ENCODE results near the gene NEMP1. TPM values are rescaled to one million over a fixed set of nuclear protein-coding genes. Genes with fewer than 3 reads are reported as not detected.
"Not testable (repeated sequence)": the region's sequence is repeated elsewhere in the genome, so short reads cannot be mapped to it uniquely, and the experiment has no call there.

Gene NEMP1
- total and polyA plus RNA-seq, 2 experiments from 2014 or later: 5.9 to 7.6 TPM

GRCh38 chr12:57055824-57056223 lies 22.8 kb downstream of the NEMP1 start:
- H3K4me2 ChIP-seq (ENCODE audit: unreplicated experiment): no peak overlapping the region
- H2AFZ ChIP-seq: no peak overlapping the region
- no peak overlapping the region for H3K9ac ChIP-seq
- H3K4me1 ChIP-seq (ENCODE audit: insufficient read depth): no peaks in the 10 kb centered on the region
- H3K36me3 ChIP-seq (ENCODE audit: low read depth): peaks cover 13% of the 10 kb centered on the region
- peak; percentile 27 for DNase-seq
- no peaks in the 10 kb centered on the region for H3F3A ChIP-seq (ENCODE audit: insufficient read depth)
- WGBS, 2 experiments (ENCODE audit: low coverage in 1 of 2, low lambda C conversion rate in 2 of 2, missing lambda C conversion rate in 2 of 2): 36 to 49% methylated on average over 3 of the region's 3 CpGs
- TF ChIP-seq EZH2phosphoT487 (IDR thresholded peaks at IDR 0.05; ENCODE audit: insufficient read depth, low read depth): no peak
- TF ChIP-seq EZH2 (IDR thresholded peaks at IDR 0.05; ENCODE audit: insufficient read depth, poor library complexity, severe bottlenecking): no peak
- no peaks in the 10 kb centered on the region for H4K20me1 ChIP-seq (ENCODE audit: insufficient read depth)
- no peaks in the 10 kb centered on the region for H3K79me2 ChIP-seq (ENCODE audit: insufficient read depth)
- H3K9me3 ChIP-seq (ENCODE audit: low read depth): no peaks in the 10 kb centered on the region
- H3K27me3 ChIP-seq (replicated peaks; ENCODE audit: insufficient read depth): no peaks in the 10 kb centered on the region
- H3K4me3 ChIP-seq: no peak overlapping the region
- no peak overlapping the region for H3K27ac ChIP-seq
- in situ Hi-C loops (cut with MboI): no loop called here
- no peaks in the 10 kb centered on the region for H3K9me2 ChIP-seq (ENCODE audit: insufficient read depth)

- H3K27ac ChIP-seq; H3K9me2 ChIP-seq (ENCODE audit: insufficient read depth); H3F3A ChIP-seq (ENCODE audit: insufficient read depth); H3K9ac ChIP-seq; DNase-seq; H3K4me2 ChIP-seq (ENCODE audit: unreplicated experiment); H3K4me3 ChIP-seq; H3K79me2 ChIP-seq (ENCODE audit: insufficient read depth); H2AFZ ChIP-seq; H3K27me3 ChIP-seq (replicated peaks; ENCODE audit: insufficient read depth); H4K20me1 ChIP-seq (ENCODE audit: insufficient read depth); H3K36me3 ChIP-seq (ENCODE audit: low read depth); in situ Hi-C loops (cut with MboI); H3K9me3 ChIP-seq (ENCODE audit: low read depth); H3K4me1 ChIP-seq (ENCODE audit: insufficient read depth): not testable (repeated sequence)
- 94 to 95% methylated on average over 4 of the region's 4 CpGs for WGBS, 2 experiments (ENCODE audit: low coverage in 1 of 2, low lambda C conversion rate in 2 of 2, missing lambda C conversion rate in 2 of 2)
These were observed 24.7 kb downstream of the NEMP1 start for GRCh38 chr12:57053901-57054300.

GRCh38 chr12:57053146-57053545 lies 25.4 kb downstream of the NEMP1 start:
- H3K79me2 ChIP-seq (ENCODE audit: insufficient read depth); H3K9me2 ChIP-seq (ENCODE audit: insufficient read depth); H3K4me2 ChIP-seq (ENCODE audit: unreplicated experiment); H3K4me1 ChIP-seq (ENCODE audit: insufficient read depth); H3K9ac ChIP-seq; H3F3A ChIP-seq (ENCODE audit: insufficient read depth); H3K27me3 ChIP-seq (replicated peaks; ENCODE audit: insufficient read depth); in situ Hi-C loops (cut with MboI); H3K27ac ChIP-seq; H2AFZ ChIP-seq; H3K36me3 ChIP-seq (ENCODE audit: low read depth); H4K20me1 ChIP-seq (ENCODE audit: insufficient read depth); H3K4me3 ChIP-seq; H3K9me3 ChIP-seq (ENCODE audit: low read depth); DNase-seq: not testable (repeated sequence)
- 85 to 98% methylated on average over 4 of the region's 4 CpGs for WGBS, 2 experiments (ENCODE audit: low coverage in 1 of 2, low lambda C conversion rate in 2 of 2, missing lambda C conversion rate in 2 of 2)

DNA sequence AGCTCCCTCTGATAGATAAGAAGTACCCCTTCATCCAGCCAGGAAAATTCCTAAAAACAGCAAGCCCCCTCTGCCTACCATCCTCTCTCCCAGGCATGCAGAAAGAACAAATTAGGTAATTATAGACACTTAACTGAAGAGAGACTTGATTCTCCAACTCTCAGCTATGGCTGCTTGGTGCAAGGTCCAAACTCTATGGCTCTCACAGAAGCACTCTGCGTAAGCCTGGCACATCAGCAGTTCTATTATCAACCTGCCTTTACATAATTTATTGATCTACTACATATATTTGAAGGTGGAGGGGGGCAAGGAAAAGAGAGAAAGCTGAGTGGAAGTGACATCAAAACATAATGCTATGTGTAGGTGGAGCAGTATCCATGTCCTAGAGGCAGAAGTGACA lies 27.6 kb downstream of the NEMP1 start:
- H3K9me3 ChIP-seq (ENCODE audit: low read depth): no peaks in the 10 kb centered on the region
- H4K20me1 ChIP-seq (ENCODE audit: insufficient read depth): no peaks in the 10 kb centered on the region
- no peaks in the 10 kb centered on the region for H3K79me2 ChIP-seq (ENCODE audit: insufficient read depth)
- WGBS, 2 experiments (ENCODE audit: low coverage in 1 of 2, low lambda C conversion rate in 2 of 2, missing lambda C conversion rate in 2 of 2): 93 to 100% methylated on average over 1 of the region's 1 CpG
- DNase-seq: no peak
- in situ Hi-C loops (cut with MboI): no loop called here
- H3F3A ChIP-seq (ENCODE audit: insufficient read depth): no peaks in the 10 kb centered on the region
- no peak overlapping the region for H2AFZ ChIP-seq
- no peaks in the 10 kb centered on the region for H3K9me2 ChIP-seq (ENCODE audit: insufficient read depth)
- TF ChIP-seq EZH2 (IDR thresholded peaks at IDR 0.05; ENCODE audit: insufficient read depth, poor library complexity, severe bottlenecking): no peak
- no peak for TF ChIP-seq EZH2phosphoT487 (IDR thresholded peaks at IDR 0.05; ENCODE audit: insufficient read depth, low read depth)
- 0 out of 2 replicates have a peak, but pooled peaks cover 4% of the 10 kb centered on the region for H3K27me3 ChIP-seq (replicated peaks; ENCODE audit: insufficient read depth)
- H3K27ac ChIP-seq: no peak overlapping the region
- H3K4me3 ChIP-seq: no peak overlapping the region
- H3K9ac ChIP-seq: no peak overlapping the region
- no peak overlapping the region for H3K4me2 ChIP-seq (ENCODE audit: unreplicated experiment)
- 0 out of 2 replicates have a peak, but pooled peaks cover 7% of the 10 kb centered on the region for H3K4me1 ChIP-seq (ENCODE audit: insufficient read depth)
- H3K36me3 ChIP-seq (ENCODE audit: low read depth): no peaks in the 10 kb centered on the region

DNA sequence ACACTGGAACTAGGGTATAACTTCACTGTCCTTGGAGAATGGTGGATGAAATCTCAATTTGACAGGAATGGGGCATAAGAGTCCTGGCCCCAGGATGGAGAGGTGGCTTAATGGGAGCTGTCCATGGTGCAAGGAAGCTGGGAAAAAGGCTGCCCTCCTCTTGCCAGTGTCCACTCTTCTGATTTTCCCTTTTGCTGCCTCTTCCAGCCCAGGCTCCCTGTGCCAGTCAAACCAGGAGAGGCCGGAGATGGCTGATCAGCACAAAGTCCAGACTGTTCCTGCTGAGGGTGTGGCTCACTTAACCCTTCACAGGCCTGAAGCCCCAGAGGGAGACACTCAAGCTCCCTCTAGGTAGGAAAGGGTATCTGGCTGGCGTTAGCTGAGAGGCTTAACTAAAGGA lies 28.7 kb downstream of the NEMP1 start, which contains the start of gene MYO1A:
Gene MYO1A (minus strand): TSS at position 240 of the 400 bp plus-strand sequence. CDS start 1,806 bp downstream, outside the sequence.
- TF ChIP-seq EZH2 (IDR thresholded peaks at IDR 0.05; ENCODE audit: insufficient read depth, poor library complexity, severe bottlenecking): no peak
- TF ChIP-seq EZH2phosphoT487 (IDR thresholded peaks at IDR 0.05; ENCODE audit: insufficient read depth, low read depth): no peak

More for the DNA sequence above, 28.7 kb downstream of the NEMP1 start, which contains the start of gene MYO1A:
- no peaks in the 10 kb centered on the region for H3K9me3 ChIP-seq (ENCODE audit: low read depth)
- H3K9ac ChIP-seq: no peak within 1 kb of the TSS
- H2AFZ ChIP-seq: no peak within 1 kb of the TSS
- 0 out of 2 replicates have a peak, but pooled peaks cover 4% of the 10 kb centered on the region for H3K27me3 ChIP-seq (replicated peaks; ENCODE audit: insufficient read depth)
- no peaks in the 10 kb centered on the region for H3F3A ChIP-seq (ENCODE audit: insufficient read depth)
- no peak within 1 kb of the TSS for H3K4me2 ChIP-seq (ENCODE audit: unreplicated experiment)
- no peak within 1 kb of the TSS for H3K27ac ChIP-seq
- H3K4me1 ChIP-seq (ENCODE audit: insufficient read depth): 0 out of 2 replicates have a peak, but pooled peaks cover 7% of the 10 kb centered on the region
- in situ Hi-C loops (cut with MboI): no loop called here
- no peaks in the 10 kb centered on the region for H3K36me3 ChIP-seq (ENCODE audit: low read depth)
- no peaks in the 10 kb centered on the region for H3K79me2 ChIP-seq (ENCODE audit: insufficient read depth)
- no peaks in the 10 kb centered on the region for H3K9me2 ChIP-seq (ENCODE audit: insufficient read depth)
- no peaks in the 10 kb centered on the region for H4K20me1 ChIP-seq (ENCODE audit: insufficient read depth)
- 24 to 29% methylated on average over 2 of the region's 2 CpGs for WGBS, 2 experiments (ENCODE audit: low coverage in 1 of 2, low lambda C conversion rate in 2 of 2, missing lambda C conversion rate in 2 of 2)
- no peak within 1 kb of the TSS for H3K4me3 ChIP-seq
- DNase-seq: peak; percentile 50
